ENCODE results near the gene APOBEC3H.

Gene APOBEC3H

DNA sequence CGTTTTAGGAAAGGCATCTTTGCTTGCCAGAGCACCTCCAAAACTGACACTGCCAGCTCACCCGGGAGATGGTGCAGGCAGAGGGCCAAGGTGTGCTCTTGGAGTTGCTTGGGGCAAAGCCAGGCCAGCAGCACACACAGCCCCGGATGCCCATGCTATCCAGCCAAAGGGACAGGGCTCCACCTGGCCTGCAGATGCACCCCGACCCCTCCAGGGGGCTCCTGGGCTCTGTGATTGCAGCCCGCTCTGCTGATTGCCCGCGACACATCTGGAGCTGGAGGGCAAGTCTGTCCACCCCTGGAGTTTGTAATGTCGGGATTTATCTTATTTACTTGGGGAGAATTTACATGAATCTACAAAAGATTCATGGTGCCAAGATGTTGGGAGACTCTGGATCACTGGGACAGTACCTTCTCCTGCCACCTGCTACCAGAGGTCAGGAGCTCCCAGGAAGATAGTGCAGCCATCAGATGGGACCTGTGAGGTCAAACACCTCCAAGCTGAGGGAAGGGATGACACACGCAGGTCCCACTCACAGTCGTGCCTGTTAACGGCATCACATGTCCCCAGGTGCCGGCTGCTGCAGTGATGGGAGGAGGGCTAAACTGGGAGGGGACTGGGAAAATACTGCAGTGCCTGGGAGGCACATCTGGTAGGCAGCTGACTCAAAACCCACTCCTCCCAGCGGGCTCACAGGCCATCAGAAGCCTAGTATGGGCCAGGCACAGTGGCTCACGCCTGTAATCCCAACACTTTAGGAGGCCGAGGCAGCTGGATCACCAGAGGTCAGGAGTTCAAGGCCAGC is 38.2 kb downstream of the APOBEC3H start:
- DNase-seq (ENCODE audit: low spot score): no peak

DNA sequence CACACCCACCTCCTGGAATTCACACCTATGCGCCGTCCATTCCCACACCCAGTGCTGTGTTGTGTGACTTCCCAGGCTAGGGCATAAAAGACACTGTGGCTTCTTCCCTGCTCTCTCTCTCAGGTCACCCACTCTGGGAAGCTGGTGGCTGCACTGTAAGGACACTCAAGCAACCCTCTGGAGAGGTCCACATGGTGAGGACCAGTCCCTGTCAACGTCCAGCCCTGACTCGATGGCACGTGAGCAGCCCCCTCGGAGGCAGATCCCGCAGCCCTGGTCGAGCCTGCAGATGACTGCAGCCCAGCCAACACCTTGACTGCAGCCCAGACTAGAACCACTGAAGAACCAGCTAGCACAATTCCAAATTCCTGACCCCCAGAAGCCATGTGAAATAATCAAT is 39.3 kb downstream of the APOBEC3H start:
- no peak for DNase-seq (ENCODE audit: low spot score)

DNA sequence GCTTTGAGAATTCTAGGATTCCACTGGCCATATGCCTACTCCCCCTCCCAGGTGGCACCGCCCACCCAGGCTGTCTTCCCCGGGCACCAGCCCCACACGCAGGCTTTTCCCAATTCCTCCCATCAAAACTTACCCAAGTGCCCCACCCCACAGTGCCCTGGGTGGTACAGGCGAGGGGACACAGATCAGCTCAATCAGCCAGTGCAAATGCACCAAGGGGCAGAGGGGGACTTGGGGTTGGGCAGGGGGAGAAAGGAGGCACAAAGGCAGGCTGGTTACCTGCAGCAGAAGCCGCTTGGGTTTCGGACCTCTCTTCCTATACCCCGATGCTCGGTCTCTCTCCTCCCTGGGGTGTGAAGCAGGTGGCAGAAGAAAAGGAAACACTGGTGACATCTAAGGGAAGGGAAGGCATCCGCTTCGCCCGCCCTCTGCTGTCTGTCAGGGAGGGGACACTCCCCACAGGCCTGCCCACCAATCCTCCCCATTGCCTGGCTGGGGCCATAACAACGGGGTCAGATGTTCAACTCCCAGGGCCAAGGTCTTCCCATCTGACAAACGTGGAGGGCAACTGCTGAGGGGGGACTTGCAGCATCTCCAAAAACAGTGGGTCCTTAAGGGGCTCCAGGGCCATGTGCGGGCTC is 41.4 kb downstream of the APOBEC3H start:
- no peak for DNase-seq (ENCODE audit: low spot score)

DNA sequence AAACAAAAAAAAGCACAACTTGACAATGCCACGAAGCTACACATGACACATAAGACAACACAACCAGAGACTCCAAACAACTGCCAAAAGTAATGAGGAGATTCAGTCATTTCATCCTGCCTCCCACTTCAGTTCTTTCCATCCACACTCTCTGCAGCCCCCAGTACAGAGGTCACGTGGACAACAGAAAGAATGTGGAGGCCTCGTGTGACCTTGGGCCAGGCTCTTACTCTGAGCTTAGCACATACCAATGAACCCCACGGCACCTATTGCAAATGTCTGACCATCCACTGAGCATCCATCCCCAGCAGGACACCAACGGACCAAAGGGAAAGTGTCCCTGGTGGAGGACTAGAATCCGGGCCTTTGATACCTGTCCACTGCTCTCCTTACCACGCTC is 42.9 kb downstream of the APOBEC3H start:
- DNase-seq (ENCODE audit: low spot score): no peak

DNA sequence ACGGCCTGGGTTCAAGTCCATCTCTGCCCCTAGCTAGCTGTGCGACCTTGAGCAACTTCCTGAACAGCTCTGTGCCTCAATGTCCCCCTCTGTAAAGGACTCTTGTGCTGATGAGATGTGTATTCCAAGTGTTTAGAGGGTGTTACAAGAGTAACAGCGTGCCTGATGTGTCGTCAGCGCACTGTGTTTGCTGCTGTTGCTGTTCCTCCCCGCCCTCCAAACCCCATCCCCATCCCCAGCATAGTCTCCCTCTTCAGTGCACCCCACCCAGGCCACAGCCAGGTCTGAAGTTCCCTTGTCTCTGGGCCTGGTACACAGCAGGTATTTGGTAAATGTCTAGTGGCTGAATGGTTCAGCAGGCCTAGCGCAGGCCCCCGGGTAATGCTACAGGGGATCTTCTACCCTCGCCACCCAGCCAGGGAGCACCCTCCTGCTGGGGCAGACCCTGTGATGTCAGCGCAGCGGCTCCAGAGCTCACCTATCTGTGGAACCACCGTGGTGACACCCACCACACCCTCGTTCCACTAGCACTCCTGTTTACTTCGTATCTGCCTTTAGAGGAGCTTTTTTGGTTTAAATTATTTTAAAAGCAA is 45.1 kb downstream of the APOBEC3H start:
- DNase-seq (ENCODE audit: low spot score): no peak

DNA sequence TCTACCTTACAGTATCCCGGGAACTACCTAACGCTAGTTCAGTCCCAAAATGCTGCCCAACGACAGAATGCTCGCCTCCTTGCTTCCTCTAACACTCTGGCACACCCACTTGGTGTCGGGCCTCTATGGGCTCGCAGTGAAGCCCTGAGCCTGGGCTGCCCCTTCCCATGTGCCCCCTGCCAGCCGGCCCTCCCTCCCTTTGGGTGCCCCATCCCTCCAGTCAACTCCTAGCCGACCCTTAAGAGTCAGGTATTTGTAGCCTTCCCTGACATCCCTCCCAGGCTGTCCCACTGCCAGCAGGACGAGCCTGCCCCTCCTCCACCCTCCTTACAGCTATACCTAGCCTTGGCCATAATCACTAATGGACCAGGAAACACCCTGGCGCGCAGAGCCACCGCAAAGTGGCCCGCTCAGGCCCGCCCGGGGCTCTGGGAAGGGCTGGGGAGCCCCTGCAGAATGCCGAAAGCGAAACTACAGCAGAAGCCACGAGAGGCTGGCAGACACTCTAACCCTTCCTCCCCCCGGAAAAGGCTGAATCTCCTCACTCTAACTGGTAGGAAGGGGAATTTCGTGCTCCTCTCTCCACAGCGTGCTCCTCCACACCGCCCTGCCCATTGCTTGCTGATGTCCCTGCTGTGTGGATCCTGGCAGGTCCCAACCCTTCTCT is 47.2 kb downstream of the APOBEC3H start:
- DNase-seq (ENCODE audit: low spot score): no peak

DNA sequence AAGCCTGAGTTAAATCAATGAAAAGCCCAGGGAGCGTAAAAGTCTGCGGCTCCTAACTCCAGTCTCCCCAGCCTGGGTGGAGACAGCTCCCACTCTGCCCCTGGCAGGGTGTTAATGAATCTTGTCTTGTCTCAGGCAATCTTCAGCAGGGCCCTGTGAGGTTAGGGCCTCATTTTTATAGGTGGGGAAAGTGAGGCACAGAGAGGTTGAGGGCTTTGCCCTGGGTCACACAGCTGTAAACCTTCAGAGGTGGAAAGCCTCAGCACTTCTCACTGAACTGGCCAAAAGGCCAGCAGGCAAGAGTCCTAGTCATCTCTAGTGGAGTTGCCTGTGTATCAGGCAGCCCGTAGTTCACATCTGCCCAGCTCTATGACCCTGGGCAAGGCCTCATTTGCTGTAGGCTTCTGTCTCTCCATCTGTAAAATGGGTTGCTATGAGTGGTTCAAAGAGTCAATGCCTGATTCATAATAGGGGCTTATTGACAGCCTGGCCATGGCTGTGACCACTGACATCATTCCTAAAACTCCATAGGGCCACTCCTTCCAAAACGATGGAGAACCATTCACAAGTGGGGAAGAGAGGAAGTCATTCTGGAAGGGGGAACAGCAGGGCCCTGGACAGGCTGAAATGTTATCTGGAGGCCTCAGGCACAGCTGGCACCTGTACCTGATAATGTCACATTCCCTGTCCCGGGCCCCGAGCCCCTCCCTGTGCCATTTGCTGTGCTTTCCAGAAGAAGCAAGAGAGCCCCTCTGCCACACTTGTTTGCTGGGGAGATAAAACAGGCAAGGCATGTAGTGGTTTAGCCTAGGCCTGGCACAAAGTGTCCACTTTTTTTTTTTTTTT is 49.4 kb downstream of the APOBEC3H start:
- no peak for DNase-seq (ENCODE audit: low spot score)

DNA sequence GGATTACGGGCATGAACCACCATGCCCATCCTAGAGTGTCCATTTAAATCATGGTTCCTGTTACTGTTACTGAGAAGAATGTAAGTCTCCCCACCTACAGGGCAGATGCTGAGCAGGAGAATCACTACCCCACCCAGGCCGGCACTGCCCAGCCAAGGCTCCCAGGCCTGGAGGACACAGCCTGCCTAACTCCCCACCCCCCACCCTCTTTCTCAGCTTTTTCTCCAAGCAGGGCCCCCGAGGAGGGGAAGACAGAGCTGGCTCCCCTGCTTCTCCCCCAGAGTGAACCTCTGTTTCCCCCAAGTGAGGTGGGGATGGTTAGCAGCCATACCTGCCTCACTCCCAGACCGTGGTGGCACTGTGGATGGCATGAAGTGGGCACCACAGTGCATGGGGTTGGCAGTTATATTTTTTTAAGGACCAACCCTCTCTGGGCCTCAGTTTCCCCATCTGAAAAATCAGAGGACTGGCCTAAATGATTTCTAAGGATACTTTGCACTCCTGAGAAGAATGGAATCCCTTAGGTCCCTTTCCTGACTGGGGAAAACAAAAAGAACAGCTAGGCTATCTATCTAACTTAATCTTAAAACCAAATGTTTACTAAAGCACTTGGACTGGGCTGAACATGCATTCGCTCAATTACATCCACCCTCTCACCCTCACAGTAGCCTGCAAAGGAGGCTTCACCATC is 50.4 kb downstream of the APOBEC3H start:
- no peak for DNase-seq (ENCODE audit: low spot score)

DNA sequence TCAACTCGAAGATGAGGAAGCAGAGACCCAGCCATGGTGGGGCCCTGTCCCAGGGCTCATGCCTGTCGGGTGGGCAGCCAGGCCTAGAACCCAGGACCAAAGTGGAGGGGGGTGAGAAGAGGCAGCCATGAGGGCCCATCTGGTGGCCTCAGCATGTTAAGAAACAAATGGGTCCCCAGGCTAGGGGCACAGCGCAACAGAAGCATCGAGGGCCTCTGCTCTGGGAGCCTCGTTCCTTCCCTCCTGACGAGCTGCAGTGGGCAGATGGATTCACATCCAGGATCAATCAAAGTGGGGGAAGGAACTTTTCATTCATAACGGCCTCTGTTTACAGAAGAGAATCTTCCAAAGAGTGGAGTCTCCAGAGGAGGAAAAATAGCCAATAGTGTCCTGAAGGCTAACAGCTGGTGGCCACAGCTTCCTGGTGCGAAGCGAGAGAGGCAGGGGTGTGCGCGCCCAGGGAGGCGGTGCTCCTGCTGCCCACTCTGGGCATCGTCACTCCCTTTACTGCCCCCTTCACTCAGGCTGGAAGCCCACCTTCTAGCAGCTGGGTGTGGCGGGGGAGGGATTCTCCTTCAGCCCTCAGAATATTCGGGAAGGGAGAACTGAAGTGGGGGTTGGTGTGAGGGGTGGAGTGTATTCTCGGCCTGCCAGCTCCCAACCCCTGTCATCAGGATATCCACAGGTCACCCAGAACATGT is 51.1 kb downstream of the APOBEC3H start:
- DNase-seq (ENCODE audit: low spot score): no peak

DNA sequence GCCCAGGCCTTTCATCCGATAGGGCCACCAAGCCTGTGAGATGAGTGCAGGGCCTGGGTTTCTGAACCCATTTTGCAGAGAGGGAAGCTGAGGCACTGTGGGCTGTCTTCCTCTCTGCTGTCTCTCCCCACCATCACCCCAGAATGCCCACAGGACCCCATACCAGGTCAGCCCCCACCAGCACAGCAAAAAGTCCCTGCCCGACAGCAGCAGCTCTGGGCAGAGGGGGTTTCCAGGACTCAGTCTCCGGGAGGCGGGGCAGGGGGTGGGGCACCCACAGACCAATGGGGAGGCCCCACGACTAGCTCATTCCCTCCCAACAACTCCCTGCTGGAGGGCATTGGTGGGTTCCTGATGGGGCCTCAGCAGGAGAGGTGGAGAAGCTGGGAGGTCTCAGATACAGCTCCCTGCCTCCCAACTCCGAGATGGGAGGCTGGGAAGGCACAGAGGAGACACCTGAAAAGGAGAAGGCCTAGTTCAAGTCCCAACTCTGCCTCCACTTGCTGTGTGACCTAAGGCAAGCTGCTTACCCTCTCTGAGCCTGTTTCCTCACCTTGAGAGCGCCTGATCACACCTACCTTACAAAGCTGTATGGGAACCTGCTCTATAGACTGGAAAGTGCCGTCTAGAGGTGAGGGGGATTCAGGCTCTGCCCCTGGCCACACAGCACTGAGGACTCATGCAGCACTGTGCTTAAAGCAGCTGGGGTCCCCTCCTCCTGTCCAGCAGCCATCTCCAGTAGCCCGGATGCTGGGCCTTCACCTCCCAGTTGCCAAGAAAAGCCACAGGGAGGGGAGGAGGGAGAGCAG is 51.9 kb downstream of the APOBEC3H start:
- DNase-seq (ENCODE audit: low spot score): no peak

DNA sequence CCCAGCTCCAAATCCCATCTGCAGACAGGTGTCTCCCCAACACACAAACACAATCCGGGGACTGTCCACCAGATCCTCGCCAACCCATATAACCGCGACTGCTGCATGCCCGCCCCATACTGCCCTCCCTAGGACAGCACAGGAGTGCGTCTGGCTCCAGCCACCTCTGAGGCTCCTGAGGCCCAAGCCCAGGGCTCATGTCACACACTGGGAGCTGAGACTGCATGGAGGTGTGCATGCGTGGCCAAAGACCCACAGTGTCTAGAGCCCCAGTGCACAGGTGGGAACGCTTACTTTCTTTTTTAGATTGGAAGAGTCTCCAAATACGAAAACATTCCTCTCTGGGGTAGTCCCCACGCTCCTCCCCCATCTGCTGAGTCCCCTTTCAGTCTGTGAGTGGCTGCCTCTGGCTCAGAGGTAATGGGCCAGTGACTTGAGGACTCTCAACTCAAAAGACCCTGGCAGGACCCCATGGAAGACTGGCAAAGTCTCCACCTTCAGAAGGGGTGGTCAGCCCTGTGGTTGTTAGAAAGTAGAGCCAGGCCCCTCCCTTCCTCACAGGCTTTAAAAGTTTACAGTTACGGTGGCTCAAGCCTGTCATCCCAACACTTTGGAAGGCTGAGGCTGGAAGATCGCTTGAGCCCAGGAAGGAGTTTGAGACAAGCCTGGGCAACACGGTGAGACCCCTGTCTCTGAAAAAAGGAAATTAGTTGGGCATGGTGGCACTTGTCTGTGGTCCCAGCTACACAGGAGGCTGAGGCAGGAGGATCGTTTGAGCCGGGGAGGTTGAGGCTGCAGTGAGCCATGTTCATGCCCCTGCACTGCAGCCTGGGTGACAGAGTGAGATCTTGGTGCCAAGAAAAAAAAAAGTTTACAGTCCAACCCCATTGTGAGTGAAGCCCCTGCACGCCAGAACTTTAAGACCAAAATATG is 53.1 kb downstream of the APOBEC3H start:
- no peak for DNase-seq (ENCODE audit: low spot score)

DNA sequence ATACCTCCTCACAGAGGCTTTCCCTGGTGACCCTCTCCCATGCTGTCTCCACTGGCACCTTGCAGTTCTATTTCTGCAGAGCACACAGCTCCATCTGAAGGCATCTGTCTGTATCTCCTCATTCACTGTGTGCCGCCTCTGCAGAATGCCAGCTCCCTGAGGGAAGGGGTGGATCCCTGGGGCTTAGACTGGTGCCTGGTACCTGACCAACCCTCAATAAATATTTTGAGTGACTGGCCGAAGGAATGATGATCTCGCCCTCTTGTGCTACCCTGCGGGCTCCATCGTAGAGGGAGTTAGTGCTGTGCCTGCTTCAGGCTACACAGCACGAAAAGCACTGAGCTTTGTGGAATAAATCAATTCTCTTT is 53.8 kb downstream of the APOBEC3H start:
- no peak for DNase-seq (ENCODE audit: low spot score)

DNA sequence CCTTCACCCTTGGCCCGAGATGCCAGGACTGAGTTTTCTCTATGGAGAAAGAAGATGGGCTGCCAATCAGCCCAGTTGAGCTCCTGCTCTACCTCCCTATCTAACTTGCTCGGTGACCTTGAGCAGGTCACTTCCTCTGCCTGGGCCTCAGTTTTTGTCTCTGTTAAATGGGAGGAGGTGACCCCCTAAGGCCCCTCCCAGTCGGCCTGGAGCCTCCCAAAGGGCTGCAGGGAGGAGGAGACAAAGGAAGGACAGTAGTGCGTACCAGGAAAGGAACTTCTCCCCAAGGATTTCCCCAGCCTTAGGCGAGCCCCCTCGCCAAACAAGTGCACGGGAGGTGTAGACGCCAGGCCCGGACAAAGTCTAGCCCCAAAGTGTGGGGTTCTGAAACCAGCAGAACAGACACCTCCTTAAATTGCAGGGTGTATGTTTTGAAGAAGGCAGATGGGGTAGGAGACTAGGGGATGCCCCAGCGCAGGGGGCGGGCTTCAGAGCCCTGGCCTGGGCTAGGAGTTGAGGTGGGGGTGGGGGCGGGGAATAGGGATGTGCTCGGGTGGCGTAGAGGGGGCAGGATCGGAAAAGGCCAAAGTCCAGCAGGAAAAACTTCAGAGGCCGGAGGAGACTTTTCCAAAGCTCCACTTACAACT is 54.4 kb downstream of the APOBEC3H start:
- DNase-seq (ENCODE audit: low spot score): no peak

DNA sequence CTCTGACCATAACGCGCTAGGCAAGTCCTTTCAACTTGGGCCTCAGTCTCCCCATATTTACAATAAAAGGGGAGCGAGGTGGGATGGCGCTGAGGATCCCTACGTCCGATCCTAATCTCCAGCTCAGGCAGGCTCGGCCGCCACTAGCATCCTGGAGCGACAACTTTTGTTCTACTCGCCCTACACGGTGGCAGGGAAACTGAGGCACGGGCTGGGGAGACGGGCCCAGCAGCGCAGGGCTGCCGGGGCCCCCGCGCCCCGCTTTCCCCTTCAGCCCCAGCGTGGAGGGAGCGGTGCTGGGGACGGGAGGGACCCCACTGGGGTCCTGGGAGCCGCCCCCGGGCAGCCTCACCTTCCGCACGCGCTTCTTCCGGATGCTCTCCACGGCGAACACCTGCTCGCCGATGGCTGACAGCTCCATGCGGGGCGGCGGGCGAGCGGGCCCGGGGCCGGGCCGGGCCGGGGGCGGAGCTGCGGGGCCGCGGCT is 55.0 kb downstream of the APOBEC3H start:
- DNase-seq (ENCODE audit: low spot score): no peak

DNA sequence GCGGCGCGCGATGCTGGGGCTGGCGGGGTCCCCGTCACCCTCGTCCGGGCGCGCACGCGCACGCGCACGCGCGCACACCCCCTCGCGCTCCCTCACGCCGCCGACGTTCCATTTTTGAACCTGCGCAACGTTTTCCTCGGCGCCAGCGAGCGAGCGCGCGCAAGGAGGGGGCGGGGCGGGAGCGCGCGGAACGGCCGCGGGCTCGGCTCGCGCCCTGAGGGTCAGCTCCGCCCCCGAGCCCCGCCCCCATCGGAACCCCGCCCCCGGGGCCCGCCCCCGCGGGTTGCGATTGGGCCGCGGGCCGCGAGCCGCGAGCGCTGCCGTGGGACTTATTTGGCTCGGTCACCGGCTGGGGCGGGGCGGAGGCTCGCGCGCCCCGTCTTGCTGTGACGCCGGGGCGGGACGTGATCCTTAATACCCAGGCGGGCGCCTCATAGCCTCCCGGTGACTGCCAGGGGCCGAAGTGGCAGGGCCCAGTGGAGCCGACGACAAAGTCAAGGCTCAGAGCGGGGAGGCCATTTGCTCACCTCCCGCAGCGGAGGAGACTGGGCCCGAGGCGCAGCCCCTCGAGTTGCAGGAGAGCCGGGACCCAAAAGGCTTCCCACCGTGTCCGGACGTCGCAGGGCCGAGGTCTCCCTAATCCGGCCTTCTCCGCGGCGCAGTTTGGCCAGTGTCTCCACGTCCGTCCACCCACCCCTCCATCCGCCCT is 55.6 kb downstream of the APOBEC3H start, which contains the start of gene CBX7:
Gene CBX7, minus strand, starts transcription at position 170 of the 709 bp plus-strand sequence. CDS start 236 bp downstream, outside the sequence.
- DNase-seq (ENCODE audit: low spot score): peak; percentile 91

DNA sequence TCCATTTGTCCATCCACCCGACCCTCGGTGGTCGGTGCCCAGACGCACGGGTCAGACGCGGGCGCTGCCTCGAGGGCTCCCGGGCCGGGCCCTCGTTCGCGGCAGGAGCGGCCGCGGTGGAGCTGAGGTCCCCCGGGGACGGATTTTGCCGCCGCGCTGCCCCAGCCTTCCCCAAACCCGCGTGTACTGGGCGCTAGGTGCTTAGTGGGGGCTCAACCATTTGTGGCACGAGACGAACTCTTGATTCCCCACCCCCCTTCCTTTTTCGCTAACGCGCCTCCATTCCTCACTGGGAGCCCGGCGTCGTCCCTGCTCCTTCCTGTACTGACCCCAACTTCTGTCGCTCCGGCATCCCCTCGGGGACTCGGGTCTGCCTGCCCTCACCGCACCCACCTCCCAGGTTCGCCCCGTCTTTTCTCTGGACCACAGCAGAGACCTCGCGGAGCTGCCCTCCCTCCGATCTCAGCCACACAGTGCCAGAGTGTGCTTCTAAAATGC is 56.2 kb downstream of the APOBEC3H start:
- DNase-seq (ENCODE audit: low spot score): no peak

Measured in LoVo (cell line).